AG04450 (cell line): ENCODE measurements around the gene PARM1. TPM values are rescaled to one million over a fixed set of nuclear protein-coding genes. Genes with fewer than 3 reads are reported as not detected.

Experiments used
- CTCF ChIA-PET: fragments of 300-600, 350-600 bp; formaldehyde crosslinking; extraction: SDS; loops from one replicate; lab custom pipeline; 2022; ENCODE audit warnings: antibody characterized with exemption, inconsistent platforms; lab: Charles Lee
- POLR2A ChIA-PET: fragments of 350-600 bp; formaldehyde crosslinking; extraction: SDS; loops from one replicate; lab custom pipeline; 2021; ENCODE audit warnings: antibody characterized with exemption, inconsistent platforms; lab: Yijun Ruan, JAX
- DNase-seq: peaks from one replicate; pipeline ENCODE4 v3.0.0-alpha.2; 2011; ENCODE audit warnings: low read depth, low spot score
- H3K27ac ChIP-seq: one replicate; pipeline ENCODE4 v1.5.1; 2012; ENCODE audit warnings: low read depth, low read length, control low read depth
- H3K27me3 ChIP-seq: one replicate; pipeline ENCODE4 v1.6.0; 2012; ENCODE audit warnings: low read length; ENCODE audit not compliant: control insufficient read depth, insufficient read depth
- H3K4me3 ChIP-seq: 2 replicates; pipeline ENCODE4 v1.5.1; 2011; ENCODE audit warnings: mild to moderate bottlenecking, low read depth, low read length, control low read depth
- H3K9me3 ChIP-seq: 2 replicates; pipeline ENCODE4 v1.5.1; 2012; ENCODE audit warnings: low read length; ENCODE audit not compliant: control insufficient read depth, insufficient read depth
- polyA plus RNA-seq: library from polyadenylated mRNA; depleted of rRNA; stranded (reverse); fragments of >200 nt; gene quantifications from 2 replicates; pipeline ENCODE4 v1.2.3, GENCODE V29; 2011
- TF ChIP-seq, protein P1 (sequence below): IDR thresholded peaks from 2 replicates; pipeline ENCODE4 v1.5.1; 2011; ENCODE audit warnings: low read depth, low read length, control low read depth, inconsistent platforms

PARM1 gene
- polyA plus RNA-seq, 1 experiment, result 0.10 TPM

DNA sequence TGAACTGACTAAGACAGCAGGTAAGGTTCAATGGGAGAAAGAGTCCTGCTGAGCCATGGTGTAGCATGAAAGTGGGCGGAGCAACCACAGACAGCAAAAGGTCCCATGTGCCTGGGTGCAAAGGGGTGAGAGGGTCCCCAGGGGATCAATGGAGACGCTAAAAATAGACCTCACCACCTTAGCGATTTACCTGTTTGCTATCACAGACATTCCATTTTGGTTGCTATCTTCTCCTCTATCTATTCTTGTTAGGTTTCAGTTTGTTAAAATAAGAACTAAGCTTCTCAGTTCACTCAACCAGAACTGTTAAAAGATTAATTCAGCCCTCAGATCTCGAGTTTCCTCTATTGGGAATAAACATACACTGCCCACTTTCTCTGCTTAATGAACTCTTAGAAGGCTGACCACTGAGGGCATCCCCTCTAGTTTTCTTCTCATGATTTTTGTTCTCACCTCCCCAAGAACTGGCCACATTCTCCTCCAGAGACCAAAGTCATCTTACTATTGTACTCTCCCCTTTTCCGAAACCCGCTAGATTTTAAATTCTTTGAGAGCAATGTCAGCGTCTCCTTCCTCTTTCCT is 136.7 kb downstream of the PARM1 start:
- ChIA-PET CTCF (no interaction called here), POLR2A (no interaction called here)
- TF ChIP-seq, protein P1, sequence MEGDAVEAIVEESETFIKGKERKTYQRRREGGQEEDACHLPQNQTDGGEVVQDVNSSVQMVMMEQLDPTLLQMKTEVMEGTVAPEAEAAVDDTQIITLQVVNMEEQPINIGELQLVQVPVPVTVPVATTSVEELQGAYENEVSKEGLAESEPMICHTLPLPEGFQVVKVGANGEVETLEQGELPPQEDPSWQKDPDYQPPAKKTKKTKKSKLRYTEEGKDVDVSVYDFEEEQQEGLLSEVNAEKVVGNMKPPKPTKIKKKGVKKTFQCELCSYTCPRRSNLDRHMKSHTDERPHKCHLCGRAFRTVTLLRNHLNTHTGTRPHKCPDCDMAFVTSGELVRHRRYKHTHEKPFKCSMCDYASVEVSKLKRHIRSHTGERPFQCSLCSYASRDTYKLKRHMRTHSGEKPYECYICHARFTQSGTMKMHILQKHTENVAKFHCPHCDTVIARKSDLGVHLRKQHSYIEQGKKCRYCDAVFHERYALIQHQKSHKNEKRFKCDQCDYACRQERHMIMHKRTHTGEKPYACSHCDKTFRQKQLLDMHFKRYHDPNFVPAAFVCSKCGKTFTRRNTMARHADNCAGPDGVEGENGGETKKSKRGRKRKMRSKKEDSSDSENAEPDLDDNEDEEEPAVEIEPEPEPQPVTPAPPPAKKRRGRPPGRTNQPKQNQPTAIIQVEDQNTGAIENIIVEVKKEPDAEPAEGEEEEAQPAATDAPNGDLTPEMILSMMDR, result no peak
- no peak for DNase-seq
- Histone ChIP-seq H3K27ac (no peak overlapping the region), H3K27me3 (no peaks in the 10 kb centered on the region), H3K9me3 (no peaks in the 10 kb centered on the region), H3K4me3 (no peak overlapping the region)

DNA sequence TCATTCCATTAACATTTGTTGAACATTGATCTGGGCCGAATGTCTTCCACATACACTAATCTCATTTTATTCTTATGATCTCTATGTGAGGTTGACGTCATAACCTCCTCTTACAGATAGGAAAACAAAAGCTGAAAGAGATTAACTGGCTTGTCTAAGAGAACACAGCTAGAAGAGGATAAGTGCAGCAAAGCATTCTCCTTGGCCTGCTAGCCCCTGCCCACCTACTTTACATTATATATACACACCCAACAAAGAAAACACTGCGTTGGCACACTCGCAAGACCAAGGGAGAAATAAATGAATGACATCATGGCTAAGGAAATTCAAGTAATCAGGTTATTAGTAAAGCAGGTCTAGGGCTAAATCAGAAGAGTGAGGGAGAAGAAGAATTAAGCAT is 138.4 kb downstream of the PARM1 start:
- POLR2A ChIA-PET, result no interaction called here
- TF ChIP-seq, protein P1, result no peak
- no peak overlapping the region for H3K27ac ChIP-seq
- CTCF ChIA-PET, result no interaction called here
- no peak overlapping the region for H3K4me3 ChIP-seq
- no peaks in the 10 kb centered on the region for H3K27me3 ChIP-seq
- no peak for DNase-seq
- H3K9me3 ChIP-seq, result no peaks in the 10 kb centered on the region

DNA sequence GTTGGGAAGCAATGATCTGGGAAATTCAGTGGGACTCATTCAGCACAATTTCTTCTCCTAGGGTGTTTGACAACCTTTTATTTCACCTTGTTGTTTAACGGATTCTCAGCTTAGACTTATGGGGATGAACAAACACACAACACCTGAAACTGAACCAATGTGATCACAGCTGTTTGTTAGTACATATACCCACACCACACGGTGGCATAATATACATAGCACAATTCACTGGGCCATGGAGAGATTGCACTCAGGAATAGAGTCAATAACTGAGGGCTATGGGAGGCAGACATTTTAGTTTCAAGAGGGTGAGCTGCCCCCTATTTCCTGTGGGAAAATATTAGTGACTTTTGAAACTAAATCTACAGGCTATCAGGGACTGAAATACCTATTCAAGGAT is 148.0 kb downstream of the PARM1 start:
- TF ChIP-seq, protein P1, result no peak
- Histone ChIP-seq H3K9me3 (no peaks in the 10 kb centered on the region), H3K27me3 (no peaks in the 10 kb centered on the region), H3K4me3 (no peak overlapping the region), H3K27ac (no peak overlapping the region)
- DNase-seq, result no peak
- ChIA-PET CTCF (no interaction called here), POLR2A (no interaction called here)

DNA sequence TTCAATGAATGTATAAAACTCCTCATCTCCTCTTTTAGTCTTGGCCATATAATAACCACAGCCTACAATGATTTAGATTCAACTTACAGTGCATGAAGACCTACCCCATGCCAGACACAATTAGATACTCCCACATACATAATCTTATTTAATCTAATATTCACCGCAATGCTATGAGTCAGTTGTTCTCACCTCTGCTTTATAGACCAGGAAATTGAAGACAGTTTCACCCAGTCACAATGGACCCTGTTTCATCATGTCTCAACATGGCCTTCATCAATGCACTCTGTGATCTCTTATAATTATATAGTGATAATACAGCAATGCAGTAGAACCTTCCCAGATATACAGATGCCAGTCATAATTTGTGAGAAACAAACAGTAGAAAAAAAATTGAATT is 148.6 kb downstream of the PARM1 start:
- no peak for DNase-seq
- CTCF ChIA-PET, result no interaction called here
- POLR2A ChIA-PET, result no interaction called here
- Histone ChIP-seq H3K4me3 (no peak overlapping the region), H3K27me3 (no peaks in the 10 kb centered on the region), H3K9me3 (no peaks in the 10 kb centered on the region), H3K27ac (no peak overlapping the region)
- TF ChIP-seq, protein P1, result no peak

DNA sequence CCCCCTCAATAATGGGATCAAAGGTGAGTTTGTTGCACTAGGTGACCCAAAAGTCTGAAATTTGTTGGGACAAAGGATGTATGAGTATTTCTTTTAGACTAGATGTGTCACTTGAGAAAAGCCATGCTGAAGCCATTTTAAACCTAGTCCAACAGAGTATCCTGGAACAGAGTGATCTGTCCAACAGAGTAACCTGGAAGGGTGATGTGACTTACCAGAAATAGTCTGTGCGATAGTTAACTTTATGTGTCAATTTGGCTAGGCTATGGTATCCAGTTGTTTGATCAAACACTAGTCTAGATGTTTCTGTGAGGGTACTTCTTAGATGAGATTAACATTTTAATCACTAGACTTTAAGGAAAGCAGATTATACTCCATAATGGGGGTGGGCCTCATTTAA is 154.5 kb downstream of the PARM1 start:
- Histone ChIP-seq H3K4me3 (no peak overlapping the region), H3K27ac (no peak overlapping the region), H3K9me3 (no peaks in the 10 kb centered on the region), H3K27me3 (no peaks in the 10 kb centered on the region)
- TF ChIP-seq, protein P1, result no peak
- no peak for DNase-seq
- ChIA-PET CTCF (no interaction called here), POLR2A (no interaction called here)
